ENCODE data around the gene CYP4F8. TPM values are rescaled to one million over a fixed set of nuclear protein-coding genes. Genes with fewer than 3 reads are reported as not detected.

The CYP4F8 gene
- total RNA-seq, 1 experiment from 2014 or later: not detected

- no peak overlapping the region for H3K27ac Mint-ChIP-seq
- H3K4me3 Mint-ChIP-seq: no peak overlapping the region
- peaks cover 12% of the 10 kb centered on the region for H3K27me3 Mint-ChIP-seq (ENCODE audit: low read depth)
- ChIA-PET CTCF (no interaction called here), POLR2A (no interaction called here)
- ATAC-seq (no peak), DNase-seq (ENCODE audit: low spot score) (no peak)
- no peaks in the 10 kb centered on the region for H3K4me1 Mint-ChIP-seq
- TF ChIP-seq JUN (CRISPR knock-in tag; IDR thresholded peaks at IDR 0.05) (no peak), ZNF317 (CRISPR knock-in tag; IDR thresholded peaks at IDR 0.05; ENCODE audit: borderline replicate concordance, low read depth) (no peak), SOX15 (CRISPR knock-in tag; IDR thresholded peaks at IDR 0.05) (no peak), ELF4 (CRISPR knock-in tag; IDR thresholded peaks at IDR 0.05; ENCODE audit: low read depth) (no peak), PRRX2 (CRISPR knock-in tag; IDR thresholded peaks at IDR 0.05) (no peak), NR2C2 (CRISPR knock-in tag; IDR thresholded peaks at IDR 0.05) (no peak), USF1 (CRISPR knock-in tag; IDR thresholded peaks at IDR 0.05) (no peak), E2F1 (CRISPR knock-in tag; IDR thresholded peaks at IDR 0.05) (no peak), MYBL2 (CRISPR knock-in tag; IDR thresholded peaks at IDR 0.05) (no peak), FOXP1 (CRISPR knock-in tag; IDR thresholded peaks at IDR 0.05; ENCODE audit: borderline replicate concordance) (no peak), E2F4 (CRISPR knock-in tag; IDR thresholded peaks at IDR 0.05; ENCODE audit: borderline replicate concordance, low read depth) (no peak), PRDM15 (CRISPR knock-in tag; IDR thresholded peaks at IDR 0.05) (no peak), ZNF532 (CRISPR knock-in tag; IDR thresholded peaks at IDR 0.05; ENCODE audit: borderline replicate concordance) (no peak), STAT6 (CRISPR knock-in tag; conservative IDR thresholded peaks at IDR 0.05; ENCODE audit: low read depth) (no peak)
- peaks cover 35% of the 10 kb centered on the region for H3K36me3 Mint-ChIP-seq
- peaks cover 53% of the 10 kb centered on the region for H3K9me3 Mint-ChIP-seq
Observed at GRCh38 chr19:15673176-15673654, 58.2 kb downstream of the CYP4F8 start.

All from WTC11 (cell line).